Smooth muscle cell (in vitro differentiated cells): ENCODE results near the gene LDB2. TPM values are rescaled to one million over a fixed set of nuclear protein-coding genes. Genes with fewer than 3 reads are reported as not detected.

Experiments
- DNase-seq: peaks from one replicate; lab custom pipeline; 2025; ENCODE audit not compliant: unreplicated experiment; lab: John Stamatoyannopoulos, UW
- H2AFZ ChIP-seq: fragments of 200-600 bp; sonication (generic); 2 replicates; pipeline ENCODE4 v1.6.0; 2016; ENCODE audit warnings: antibody characterized with exemption, low read depth, mild to moderate bottlenecking
- H3F3A ChIP-seq: fragments of 200-600 bp; sonication (generic); 2 replicates; pipeline ENCODE4 v1.6.0; 2017; ENCODE audit warnings: antibody characterized with exemption, low read depth
- H3K27ac ChIP-seq: fragments of 200-600 bp; sonication (generic); 2 replicates; pipeline ENCODE4 v1.5.1; 2016; ENCODE audit warnings: low read depth, mild to moderate bottlenecking
- H3K27me3 ChIP-seq: fragments of 200-600 bp; sonication (generic); 2 replicates; pipeline ENCODE4 v1.6.1; 2016; ENCODE audit warnings: low read depth, mild to moderate bottlenecking
- H3K36me3 ChIP-seq: fragments of 200-600 bp; sonication (generic); 2 replicates; pipeline ENCODE4 v1.5.1; 2016; ENCODE audit warnings: low read depth
- H3K4me1 ChIP-seq: fragments of 200-600 bp; sonication (generic); 2 replicates; pipeline ENCODE4 v1.5.1; 2016; ENCODE audit warnings: low read depth
- H3K4me2 ChIP-seq: fragments of 200-600 bp; sonication (generic); 2 replicates; pipeline ENCODE4 v1.6.0; 2016; ENCODE audit warnings: mild to moderate bottlenecking
- H3K4me3 ChIP-seq: fragments of 200-600 bp; sonication (generic); 2 replicates; pipeline ENCODE4 v1.5.1; 2016; ENCODE audit warnings: mild to moderate bottlenecking
- H3K79me2 ChIP-seq: fragments of 200-600 bp; sonication (generic); 2 replicates; pipeline ENCODE4 v1.6.0; 2016; ENCODE audit warnings: low read depth, mild to moderate bottlenecking
- H3K9ac ChIP-seq: fragments of 200-600 bp; sonication (generic); 2 replicates; pipeline ENCODE4 v1.6.0; 2016; ENCODE audit warnings: low read depth
- H3K9me3 ChIP-seq: fragments of 200-600 bp; sonication (generic); replicated peaks from 2 replicates; pipeline ENCODE4 v1.5.1; 2016; ENCODE audit warnings: low read depth
- H4K20me1 ChIP-seq: fragments of 200-600 bp; sonication (generic); 2 replicates; pipeline ENCODE4 v1.6.0; 2016; ENCODE audit warnings: low read depth
- WGBS: methylation state at CpG from one replicate; pipeline ENCODE4 v1.1.7; 2016; ENCODE audit warnings: low lambda C conversion rate; 5-methylcytosine and 5-hydroxymethylcytosine counted together
- polyA plus RNA-seq: library from polyadenylated mRNA; unstranded; fragments of >200 nt; fragmentation: Nextera tagmentation; extraction: Ambion mirVana; gene quantifications from 2 replicates; pipeline ENCODE4 v1.2.1, GENCODE V29; 2016
- total RNA-seq: library from RNA; depleted of rRNA; stranded (reverse); fragments of >200 nt; gene quantifications from 2 replicates; pipeline ENCODE4 v1.2.3, GENCODE V29; 2014
- TF ChIP-seq, protein P1 (sequence below): fragments of 200-600 bp; sonication (generic); IDR thresholded peaks from 2 replicates; pipeline ENCODE4 v1.5.1; 2017; ENCODE audit warnings: borderline replicate concordance, mild to moderate bottlenecking, antibody characterized with exemption; ENCODE audit not compliant: insufficient read depth, poor library complexity, severe bottlenecking

LDB2 gene
- total and polyA plus RNA-seq, 2 experiments from 2014 or later, result 30.6 to 61.5 TPM

DNA sequence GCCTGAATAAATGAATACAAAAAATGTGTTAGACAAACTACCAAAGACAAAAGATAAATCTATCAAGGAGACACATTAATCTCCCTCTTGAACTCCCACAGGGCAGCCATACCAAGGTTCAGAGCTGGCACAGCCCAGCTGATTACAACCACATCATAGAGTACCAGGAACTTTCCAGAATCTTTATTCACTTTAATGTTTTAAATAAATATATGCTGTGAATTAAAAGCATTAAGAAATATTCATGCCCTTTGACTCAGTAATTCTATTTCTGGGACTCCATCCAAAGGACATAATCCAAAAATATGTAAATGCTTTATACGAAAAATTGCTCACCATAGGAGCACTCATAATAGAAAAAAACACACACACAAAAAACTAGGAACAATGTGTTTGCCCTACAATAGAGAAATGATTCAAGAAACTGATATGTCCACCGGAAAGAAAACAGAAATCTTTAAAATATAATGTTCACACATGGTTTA lies 126.0 kb downstream of the LDB2 start:
- Histone ChIP-seq H3K9me3 (no peaks in the 10 kb centered on the region), H3K9ac (no peak overlapping the region), H3F3A (no peaks in the 10 kb centered on the region), H4K20me1 (no peaks in the 10 kb centered on the region), H3K4me3 (no peak overlapping the region), H3K27ac (no peak overlapping the region), H3K4me1 (no peaks in the 10 kb centered on the region), H2AFZ (no peak overlapping the region), H3K4me2 (no peak overlapping the region), H3K36me3 (no peaks in the 10 kb centered on the region), H3K79me2 (no peaks in the 10 kb centered on the region), H3K27me3 (no peaks in the 10 kb centered on the region)
- 96% methylated on average over 2 of the region's 2 CpGs for WGBS
- TF ChIP-seq, protein P1, sequence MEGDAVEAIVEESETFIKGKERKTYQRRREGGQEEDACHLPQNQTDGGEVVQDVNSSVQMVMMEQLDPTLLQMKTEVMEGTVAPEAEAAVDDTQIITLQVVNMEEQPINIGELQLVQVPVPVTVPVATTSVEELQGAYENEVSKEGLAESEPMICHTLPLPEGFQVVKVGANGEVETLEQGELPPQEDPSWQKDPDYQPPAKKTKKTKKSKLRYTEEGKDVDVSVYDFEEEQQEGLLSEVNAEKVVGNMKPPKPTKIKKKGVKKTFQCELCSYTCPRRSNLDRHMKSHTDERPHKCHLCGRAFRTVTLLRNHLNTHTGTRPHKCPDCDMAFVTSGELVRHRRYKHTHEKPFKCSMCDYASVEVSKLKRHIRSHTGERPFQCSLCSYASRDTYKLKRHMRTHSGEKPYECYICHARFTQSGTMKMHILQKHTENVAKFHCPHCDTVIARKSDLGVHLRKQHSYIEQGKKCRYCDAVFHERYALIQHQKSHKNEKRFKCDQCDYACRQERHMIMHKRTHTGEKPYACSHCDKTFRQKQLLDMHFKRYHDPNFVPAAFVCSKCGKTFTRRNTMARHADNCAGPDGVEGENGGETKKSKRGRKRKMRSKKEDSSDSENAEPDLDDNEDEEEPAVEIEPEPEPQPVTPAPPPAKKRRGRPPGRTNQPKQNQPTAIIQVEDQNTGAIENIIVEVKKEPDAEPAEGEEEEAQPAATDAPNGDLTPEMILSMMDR, result no peak
- no peak for DNase-seq

DNA sequence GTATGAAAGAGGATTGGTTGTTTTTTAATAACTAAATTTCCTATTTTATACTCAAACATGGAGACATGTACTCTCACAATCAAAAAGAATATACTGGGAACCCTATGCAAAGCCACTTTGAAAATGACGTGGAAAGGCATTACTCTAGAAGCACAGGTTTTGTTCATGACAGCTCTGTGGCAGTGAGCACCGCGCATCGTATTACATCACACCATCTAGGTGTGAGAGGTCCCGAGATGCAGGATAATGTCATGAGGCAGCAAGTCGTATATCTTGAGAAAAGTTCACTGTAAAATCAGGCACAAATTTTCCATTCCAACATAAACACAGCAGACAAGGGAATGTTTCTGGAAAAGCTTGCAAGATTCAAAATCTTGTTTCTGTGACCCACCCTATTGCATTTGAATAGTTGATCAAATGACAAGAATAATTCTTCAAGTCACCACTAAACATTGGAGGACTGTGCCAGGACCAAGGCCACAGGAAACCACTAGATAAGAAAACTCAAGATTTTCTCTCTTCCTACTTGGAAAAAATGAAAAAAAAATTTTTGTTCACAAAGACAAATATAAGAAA lies 127.6 kb downstream of the LDB2 start:
- Histone ChIP-seq H3K4me2 (no peak overlapping the region), H2AFZ (no peak overlapping the region), H3K79me2 (no peaks in the 10 kb centered on the region), H3K27me3 (no peaks in the 10 kb centered on the region), H3K27ac (no peak overlapping the region), H3K36me3 (no peaks in the 10 kb centered on the region), H4K20me1 (no peaks in the 10 kb centered on the region), H3K4me3 (no peak overlapping the region), H3F3A (no peaks in the 10 kb centered on the region), H3K9me3 (no peaks in the 10 kb centered on the region), H3K9ac (no peak overlapping the region), H3K4me1 (no peaks in the 10 kb centered on the region)
- TF ChIP-seq, protein P1, result no peak
- WGBS, result 83% methylated on average over 6 of the region's 6 CpGs
- DNase-seq, result no peak

DNA sequence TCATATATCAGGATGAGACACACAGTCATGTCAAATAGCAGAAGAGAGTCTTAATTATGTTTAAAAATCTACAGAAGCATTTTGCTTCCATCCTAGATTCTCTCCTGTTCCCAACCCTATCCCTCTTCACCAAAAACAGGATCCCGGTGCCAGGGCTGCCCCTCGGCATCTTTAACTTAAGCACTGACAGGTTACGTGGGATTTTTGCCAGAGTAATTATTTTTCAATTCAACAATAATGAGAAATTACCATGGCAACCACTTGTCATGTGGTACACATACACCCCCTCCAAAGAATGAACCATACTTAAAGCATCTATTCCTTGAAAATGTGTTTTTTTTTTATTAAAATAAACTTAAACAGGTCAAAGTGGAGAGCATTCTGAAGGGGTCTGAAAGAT lies 130.6 kb downstream of the LDB2 start:
- Histone ChIP-seq H4K20me1 (no peaks in the 10 kb centered on the region), H3K36me3 (no peaks in the 10 kb centered on the region), H3K4me3 (no peak overlapping the region), H3K4me2 (no peak overlapping the region), H3K27me3 (no peaks in the 10 kb centered on the region), H3K79me2 (no peaks in the 10 kb centered on the region), H3F3A (peaks cover 2% of the 10 kb centered on the region), H3K9ac (no peak overlapping the region), H3K4me1 (no peaks in the 10 kb centered on the region), H3K9me3 (no peaks in the 10 kb centered on the region), H3K27ac (no peak overlapping the region), H2AFZ (no peak overlapping the region)
- DNase-seq, result no peak
- 98% methylated on average over 3 of the region's 3 CpGs for WGBS
- TF ChIP-seq, protein P1, result no peak

DNA sequence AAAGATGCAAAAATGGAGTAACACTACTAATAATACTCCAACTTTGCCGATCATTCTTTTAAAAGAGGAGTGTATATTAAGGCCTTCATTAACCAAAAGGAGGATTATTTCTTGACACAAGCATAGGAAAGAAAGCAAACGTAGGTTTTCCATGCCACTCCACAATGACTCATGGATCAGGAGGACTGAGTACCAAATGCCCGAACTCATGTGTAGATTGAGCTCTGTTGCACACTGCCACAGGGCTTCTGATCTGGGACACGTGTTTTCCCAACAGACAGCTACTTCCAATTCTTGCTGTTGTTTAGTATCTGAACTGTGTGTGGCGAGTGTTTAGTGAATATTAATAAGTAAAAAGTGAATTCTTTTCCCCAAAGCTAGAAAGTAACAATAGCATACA lies 131.2 kb downstream of the LDB2 start:
- no peaks in the 10 kb centered on the region for H4K20me1 ChIP-seq
- H3K27ac ChIP-seq, result no peak overlapping the region
- WGBS, result 65% methylated on average over 5 of the region's 5 CpGs
- H3K27me3 ChIP-seq, result no peaks in the 10 kb centered on the region
- H3K4me2 ChIP-seq, result no peak overlapping the region
- H2AFZ ChIP-seq, result no peak overlapping the region
- H3F3A ChIP-seq, result peaks cover 2% of the 10 kb centered on the region
- no peaks in the 10 kb centered on the region for H3K9me3 ChIP-seq
- no peaks in the 10 kb centered on the region for H3K36me3 ChIP-seq
- no peak for DNase-seq
- no peaks in the 10 kb centered on the region for H3K4me1 ChIP-seq
- TF ChIP-seq, protein P1, result no peak
- H3K4me3 ChIP-seq, result no peak overlapping the region
- no peak overlapping the region for H3K9ac ChIP-seq
- H3K79me2 ChIP-seq, result no peaks in the 10 kb centered on the region
